Epithelial cell of proximal tubule (primary cell): ENCODE results near the gene TGM2. TPM values are rescaled to one million over a fixed set of nuclear protein-coding genes. Genes with fewer than 3 reads are reported as not detected.

Experiments used
- DNase-seq: peaks from one replicate; pipeline ENCODE4 v3.0.0-alpha.2; 2011; ENCODE audit warnings: low read depth
- H3K4me3 ChIP-seq: 2 replicates; pipeline ENCODE4 v1.5.1; 2011; ENCODE audit warnings: low read depth, mild to moderate bottlenecking, low read length
- CTCF ChIP-seq: conservative IDR thresholded peaks from 2 replicates; pipeline ENCODE4 v1.5.1; 2012; ENCODE audit warnings: low read depth, mild to moderate bottlenecking, low read length
- total RNA-seq: library from RNA; depleted of rRNA; stranded (reverse); fragments of >200 nt; gene quantifications from 2 replicates; pipeline ENCODE4 v1.2.3, GENCODE V29; 2015

The TGM2 gene
- total RNA-seq, 1 donor from 2014 or later, result 150 TPM

- no peak overlapping the region for H3K4me3 ChIP-seq
- TF ChIP-seq CTCF, result no peak
- DNase-seq, result no peak
Measured at GRCh38 chr20:38162149-38162548, 2.9 kb downstream of the TGM2 start.

GRCh38 chr20:38161412-38161774 lies 3.7 kb downstream of the TGM2 start:
- no peak overlapping the region for H3K4me3 ChIP-seq
- no peak for TF ChIP-seq CTCF

GRCh38 chr20:38159957-38160756 lies 4.9 kb downstream of the TGM2 start:
- no peak for DNase-seq
- TF ChIP-seq CTCF, result no peak
- no peak overlapping the region for H3K4me3 ChIP-seq

More at GRCh38 chr20:38161412-38161774, 3.7 kb downstream of the TGM2 start:
- DNase-seq, result no peak

GRCh38 chr20:38159566-38159956 lies 5.5 kb downstream of the TGM2 start:
- no peak for DNase-seq
- no peak overlapping the region for H3K4me3 ChIP-seq
- no peak for TF ChIP-seq CTCF

- DNase-seq, result no peak
- no peak overlapping the region for H3K4me3 ChIP-seq
Measured at GRCh38 chr20:38158701-38159351, 6.2 kb downstream of the TGM2 start.

GRCh38 chr20:38157635-38158495 lies 7.2 kb downstream of the TGM2 start:
- no peak for TF ChIP-seq CTCF
- DNase-seq, result no peak
- no peak overlapping the region for H3K4me3 ChIP-seq

More at GRCh38 chr20:38158701-38159351, 6.2 kb downstream of the TGM2 start:
- no peak for TF ChIP-seq CTCF
